NCI-H82 (cell line): ENCODE results near the gene LSAMP.

ENCODE experiments used
- DNase-seq: peaks from one replicate; lab custom pipeline; 2025; lab: John Stamatoyannopoulos, UW

The LSAMP gene

DNA sequence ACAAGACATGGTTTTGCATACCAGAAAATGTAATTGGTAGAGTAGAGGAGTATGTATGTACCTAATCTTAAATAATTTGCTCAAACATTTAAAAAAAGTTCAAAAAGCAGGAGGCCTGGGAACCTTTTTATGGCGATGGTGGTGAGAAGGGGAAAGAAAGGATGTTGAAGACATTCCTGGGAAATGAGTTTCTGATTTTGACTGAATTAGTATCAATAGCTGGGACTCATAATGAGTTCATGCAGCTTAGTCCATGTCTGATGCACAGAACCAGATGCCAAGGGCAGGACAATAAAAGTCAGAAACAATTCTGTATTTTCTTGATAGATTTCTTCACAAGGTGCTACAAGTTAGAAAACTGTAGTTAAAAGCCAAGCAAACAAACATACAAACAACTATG lies 426.6 kb downstream of the LSAMP start:
- DNase-seq = no peak

DNA sequence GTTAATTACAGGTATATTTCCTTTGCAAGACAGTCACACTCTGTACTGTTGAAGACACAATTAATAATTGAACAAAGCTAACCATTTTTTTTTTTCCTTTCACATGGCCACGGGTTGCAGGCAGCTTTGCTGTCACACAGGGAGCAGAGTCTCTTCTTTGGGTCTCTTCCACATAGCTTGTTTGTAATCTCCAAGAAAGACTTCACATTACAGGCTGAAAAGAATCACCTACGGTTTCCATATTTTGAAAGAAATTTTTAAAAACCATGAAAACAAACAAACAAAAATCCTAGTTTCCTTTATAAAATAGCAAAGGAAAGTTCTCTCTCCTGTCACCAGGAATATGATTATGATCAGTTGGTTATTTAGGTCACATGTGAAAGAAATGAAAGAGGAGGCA lies 429.4 kb downstream of the LSAMP start:
- DNase-seq = no peak

DNA sequence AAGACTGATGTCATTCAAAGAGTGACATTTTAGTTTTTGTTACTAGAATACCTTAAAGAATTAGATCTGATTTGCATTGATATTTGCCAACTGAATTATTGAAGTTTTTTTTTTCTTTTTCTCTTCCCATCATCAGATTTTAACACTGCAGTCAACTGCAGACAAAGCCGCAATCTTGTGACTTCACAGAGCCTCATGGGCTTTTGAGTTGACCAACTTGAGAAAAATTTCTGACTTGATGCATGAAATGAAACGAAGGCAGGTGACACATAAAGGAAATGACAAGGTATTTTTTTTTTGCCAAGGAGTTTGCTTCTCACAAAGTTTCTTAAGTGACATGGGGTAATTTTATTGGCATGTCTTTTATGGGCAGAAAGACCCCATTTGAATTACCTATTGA lies 438.3 kb downstream of the LSAMP start:
- no peak for DNase-seq

- DNase-seq = peak; percentile 96
Measured at GRCh38 chr3:116005404-116005803, 439.9 kb downstream of the LSAMP start.

DNA sequence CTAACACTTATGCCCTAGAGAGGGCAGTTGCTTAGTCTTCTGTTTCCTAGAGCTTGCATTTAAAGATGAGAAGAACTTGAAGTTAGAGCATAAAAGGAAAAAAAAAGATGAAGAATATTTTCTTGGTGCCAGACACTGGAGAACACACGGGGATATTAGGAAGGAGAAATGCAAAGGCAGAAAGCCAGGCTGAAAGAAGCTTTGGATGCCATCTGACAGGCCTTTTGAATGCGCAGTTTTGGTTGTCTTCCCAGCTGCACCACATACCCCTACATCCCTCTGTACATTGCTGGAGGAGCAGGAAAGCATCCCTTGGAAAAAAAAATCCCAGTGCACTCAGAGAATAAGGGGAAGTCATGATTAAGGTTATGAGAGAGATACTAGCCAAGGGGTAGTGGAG lies 443.1 kb downstream of the LSAMP start:
- no peak for DNase-seq

GRCh38 chr3:116001151-116001621 lies 444.1 kb downstream of the LSAMP start:
- no peak for DNase-seq

GRCh38 chr3:116000311-116000710 lies 445.0 kb downstream of the LSAMP start:
- DNase-seq = no peak

GRCh38 chr3:115999613-116000012 lies 445.7 kb downstream of the LSAMP start:
- peak; percentile 71 for DNase-seq

- peak; percentile 59 for DNase-seq
Measured at GRCh38 chr3:115999001-115999585, 446.2 kb downstream of the LSAMP start.

GRCh38 chr3:115996420-115997108 lies 448.7 kb downstream of the LSAMP start:
- DNase-seq = no peak

- no peak for DNase-seq
Measured at GRCh38 chr3:115990669-115991068, 454.6 kb downstream of the LSAMP start.

DNA sequence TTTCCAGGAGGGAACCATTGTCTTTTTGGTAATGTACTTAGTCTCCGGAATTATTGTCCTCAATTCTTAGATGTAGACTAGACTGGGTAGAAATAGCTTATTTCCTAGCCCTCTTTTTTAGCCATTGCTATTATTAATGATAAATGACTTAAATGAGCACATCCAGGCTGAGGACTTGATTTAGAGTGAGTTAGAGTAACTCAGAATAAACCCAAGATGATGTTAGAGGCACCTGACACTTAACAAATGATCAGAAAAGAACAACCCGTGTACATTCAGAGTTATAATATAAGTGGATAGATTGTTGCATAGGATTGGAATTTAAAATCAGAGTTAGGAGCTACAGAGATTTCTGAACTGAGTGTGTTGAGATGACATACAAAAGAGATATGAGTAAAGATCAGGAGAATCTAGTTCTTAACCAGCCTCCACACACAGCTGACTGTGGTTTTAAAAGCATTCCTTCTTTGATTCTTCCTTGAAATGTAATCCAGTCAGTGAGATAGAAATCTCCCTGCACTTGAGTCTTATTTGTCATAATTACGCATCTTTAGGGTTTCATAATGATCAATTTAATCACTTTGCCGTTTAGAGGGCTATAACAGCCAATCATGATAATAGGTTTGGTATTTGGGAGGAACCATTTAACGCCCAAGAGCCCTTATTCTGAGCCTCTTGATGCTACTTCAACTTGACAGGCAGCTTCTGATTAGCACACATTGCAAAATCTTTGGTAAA lies 455.4 kb downstream of the LSAMP start:
- DNase-seq = no peak

GRCh38 chr3:115986555-115987207 lies 458.6 kb downstream of the LSAMP start:
- peak; percentile 87 for DNase-seq

- no peak for DNase-seq
Measured at GRCh38 chr3:115982629-115983028, 462.7 kb downstream of the LSAMP start.

- no peak for DNase-seq
Measured at GRCh38 chr3:115982108-115982507, 463.2 kb downstream of the LSAMP start.

DNA sequence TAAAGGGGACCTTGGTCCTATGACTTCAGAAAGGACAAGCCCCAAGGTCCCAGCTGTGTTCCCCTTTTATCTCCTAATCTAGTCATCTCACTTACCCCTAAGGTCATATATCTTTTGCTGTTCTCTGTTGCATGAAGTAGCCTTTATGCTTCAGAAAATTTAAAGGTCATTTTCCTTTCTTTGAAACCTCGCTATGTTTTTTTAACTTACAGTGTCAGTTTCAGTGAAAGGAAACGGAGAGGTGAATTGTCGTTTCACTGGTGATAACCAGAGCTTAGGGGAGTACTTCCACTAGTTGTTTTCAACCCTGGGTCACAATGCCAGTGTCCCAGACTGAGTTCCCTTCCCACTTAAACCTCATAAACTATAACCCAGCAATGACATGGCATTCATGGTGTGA lies 464.6 kb downstream of the LSAMP start:
- DNase-seq = no peak

- DNase-seq = peak; percentile 14
Measured at GRCh38 chr3:115977866-115978265, 467.4 kb downstream of the LSAMP start.

DNA sequence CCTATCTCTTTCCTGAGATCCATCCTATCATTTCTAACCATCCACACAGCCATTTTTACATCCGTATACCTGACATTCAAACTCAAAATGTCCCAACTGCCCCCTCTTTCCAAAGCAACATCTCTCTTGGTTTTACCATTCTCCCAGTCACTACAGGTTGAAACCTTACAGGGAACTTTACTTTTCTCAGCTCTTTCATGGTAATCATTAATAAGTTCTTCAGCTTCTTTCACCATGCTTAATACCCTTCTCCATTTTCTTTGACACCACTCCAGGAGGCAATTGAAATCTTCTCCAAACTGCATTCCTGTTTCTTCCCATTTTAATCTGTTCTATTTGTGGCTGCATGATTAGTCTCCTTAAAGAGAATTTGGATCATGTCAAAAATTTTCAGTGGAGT lies 469.5 kb downstream of the LSAMP start:
- no peak for DNase-seq

DNA sequence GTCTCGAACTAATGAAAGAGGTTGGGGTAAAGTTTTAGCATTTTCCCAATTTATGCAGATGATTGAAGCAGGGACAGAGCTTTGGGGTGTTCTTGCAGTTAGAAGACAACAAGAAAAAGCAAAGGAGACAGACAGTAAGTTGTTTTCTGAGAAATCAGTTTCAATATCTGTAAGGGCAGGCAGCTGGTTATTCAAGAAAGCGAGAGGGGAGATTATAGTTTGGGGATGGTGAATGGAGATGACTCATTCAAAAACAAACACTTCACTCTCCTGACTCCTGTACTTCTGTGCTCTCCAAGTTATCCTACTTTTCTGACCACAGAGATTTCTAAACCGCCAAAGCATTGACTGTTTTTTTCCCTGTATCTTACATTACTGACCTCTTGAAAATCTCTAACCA lies 469.9 kb downstream of the LSAMP start:
- DNase-seq = no peak

DNA sequence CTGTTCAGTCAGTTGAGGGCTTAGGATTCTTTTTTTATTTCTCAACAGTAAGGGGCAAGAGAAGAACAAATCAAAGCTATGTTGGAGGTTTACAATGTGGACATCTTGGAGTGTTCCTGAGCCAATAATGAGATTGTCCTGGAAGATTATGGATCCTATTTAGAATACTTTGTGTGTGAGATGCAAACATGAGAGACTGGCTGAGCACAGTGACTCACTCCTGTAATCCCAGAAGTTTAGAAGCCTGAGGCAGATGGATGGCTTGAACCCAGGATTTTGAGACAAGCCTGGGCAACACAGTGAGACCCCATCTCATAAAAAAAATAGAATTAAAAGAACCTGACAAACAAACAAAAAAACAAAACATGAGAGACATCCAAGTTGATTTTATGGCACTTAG lies 470.3 kb downstream of the LSAMP start:
- peak; percentile 93 for DNase-seq

- no peak for DNase-seq
Measured at GRCh38 chr3:115968871-115969270, 476.4 kb downstream of the LSAMP start.

GRCh38 chr3:115961380-115961779 lies 483.9 kb downstream of the LSAMP start:
- no peak for DNase-seq

DNA sequence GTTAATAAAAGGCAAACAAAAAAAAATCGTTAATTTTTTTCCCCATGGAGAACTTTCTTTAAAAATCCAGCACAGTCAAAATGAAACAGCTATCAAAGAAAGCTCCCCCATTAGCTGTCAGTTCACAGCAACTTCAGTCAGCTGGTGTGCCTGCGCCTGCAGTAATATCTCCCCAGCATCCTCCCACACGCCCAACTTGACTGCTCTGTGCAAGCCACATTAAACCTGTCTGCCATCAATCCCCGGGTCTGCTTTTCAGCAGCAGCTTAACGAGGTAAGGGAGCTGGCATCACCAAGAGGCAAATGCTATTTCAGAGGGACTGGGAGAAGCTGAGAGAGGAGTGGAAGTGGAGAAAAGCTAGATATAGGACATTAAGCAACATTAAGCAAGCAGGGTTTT lies 484.5 kb downstream of the LSAMP start:
- DNase-seq = peak; percentile 33
